Cardiac fibroblast (primary cell): ENCODE data around the gene FKBP7.

Source experiments
- DNase-seq, 2 donors: peaks; one replicate each; pipeline versions ENCODE4 v3.0.0 to v3.0.0-alpha.2; 2010; ENCODE audit warnings: low read depth in 2 of 2
- H3K4me3 ChIP-seq, 2 donors: replicated peaks in 1 of 2; 1 replicate in 1 of 2; 2 replicates in 1 of 2; pipeline ENCODE4 v1.5.1; 2011; ENCODE audit warnings: low read depth in 2 of 2, low read length in 2 of 2, mild to moderate bottlenecking in 2 of 2, moderate library complexity in 1 of 2
- TF ChIP-seq, protein P1 (sequence below): IDR thresholded peaks from one replicate; pipeline ENCODE4 v1.5.1; 2011; ENCODE audit warnings: low read depth, mild to moderate bottlenecking, low read length, inconsistent platforms

FKBP7 gene

GRCh38 chr2:178479758-178480226 is 1.4 kb upstream of the FKBP7 start:
- no peak for DNase-seq
- peak overlapping the region in 1 of 2 donors; percentile 6 for H3K4me3 ChIP-seq
- TF ChIP-seq, protein P1, sequence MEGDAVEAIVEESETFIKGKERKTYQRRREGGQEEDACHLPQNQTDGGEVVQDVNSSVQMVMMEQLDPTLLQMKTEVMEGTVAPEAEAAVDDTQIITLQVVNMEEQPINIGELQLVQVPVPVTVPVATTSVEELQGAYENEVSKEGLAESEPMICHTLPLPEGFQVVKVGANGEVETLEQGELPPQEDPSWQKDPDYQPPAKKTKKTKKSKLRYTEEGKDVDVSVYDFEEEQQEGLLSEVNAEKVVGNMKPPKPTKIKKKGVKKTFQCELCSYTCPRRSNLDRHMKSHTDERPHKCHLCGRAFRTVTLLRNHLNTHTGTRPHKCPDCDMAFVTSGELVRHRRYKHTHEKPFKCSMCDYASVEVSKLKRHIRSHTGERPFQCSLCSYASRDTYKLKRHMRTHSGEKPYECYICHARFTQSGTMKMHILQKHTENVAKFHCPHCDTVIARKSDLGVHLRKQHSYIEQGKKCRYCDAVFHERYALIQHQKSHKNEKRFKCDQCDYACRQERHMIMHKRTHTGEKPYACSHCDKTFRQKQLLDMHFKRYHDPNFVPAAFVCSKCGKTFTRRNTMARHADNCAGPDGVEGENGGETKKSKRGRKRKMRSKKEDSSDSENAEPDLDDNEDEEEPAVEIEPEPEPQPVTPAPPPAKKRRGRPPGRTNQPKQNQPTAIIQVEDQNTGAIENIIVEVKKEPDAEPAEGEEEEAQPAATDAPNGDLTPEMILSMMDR = no peak

DNA sequence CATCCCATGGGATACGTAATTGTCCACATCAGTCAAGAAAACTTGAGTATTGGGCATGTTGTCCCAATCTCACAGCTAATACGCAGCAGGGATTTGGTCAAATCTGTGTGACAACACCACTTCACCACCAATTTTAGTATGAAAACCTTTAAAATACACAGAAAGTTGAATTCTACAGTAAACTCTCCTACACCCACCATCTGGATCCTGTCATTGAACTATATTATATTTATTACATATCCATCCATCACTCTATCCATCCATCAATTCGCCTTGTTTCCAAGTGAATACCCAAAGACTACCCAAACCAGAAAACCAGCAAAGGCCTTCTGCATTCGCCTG is 846 bp upstream of the FKBP7 start:
- no peak for DNase-seq
- TF ChIP-seq, protein P1 = no peak
- peak overlapping the region; percentile 56 to 71 for H3K4me3 ChIP-seq

GRCh38 chr2:178478130-178478438 is 316 bp downstream of the FKBP7 start:
- peak; percentile 23 to 30 for DNase-seq
- H3K4me3 ChIP-seq = peak overlapping the region; percentile 56 to 71
- TF ChIP-seq, protein P1 = no peak

- DNase-seq = peak in 1 of 2 donors; percentile 4
- TF ChIP-seq, protein P1 = no peak
- peak overlapping the region; percentile 56 to 71 for H3K4me3 ChIP-seq
These were observed 814 bp downstream of the FKBP7 start for GRCh38 chr2:178477443-178478129.

DNA sequence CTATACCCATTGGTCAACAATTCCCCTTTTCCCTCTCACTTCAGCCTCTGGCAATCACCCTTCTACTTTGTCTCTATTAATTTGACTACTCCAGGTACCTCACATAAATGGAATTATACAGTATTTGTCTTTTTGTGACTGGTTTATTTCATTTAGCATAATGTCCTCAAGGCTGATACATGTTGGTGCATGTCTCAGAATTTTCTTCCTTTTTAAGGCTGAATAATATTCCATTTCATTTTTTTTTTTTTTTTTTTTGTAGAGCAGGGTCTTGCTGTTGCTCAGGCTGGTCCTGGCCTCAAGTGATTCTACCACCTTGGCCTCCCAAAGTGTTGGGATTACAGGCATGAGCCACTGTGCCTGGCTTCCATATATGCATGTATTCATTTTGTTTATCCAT is 1.9 kb downstream of the FKBP7 start:
- no peak for DNase-seq
- H3K4me3 ChIP-seq = no peak overlapping the region
- TF ChIP-seq, protein P1 = no peak

DNA sequence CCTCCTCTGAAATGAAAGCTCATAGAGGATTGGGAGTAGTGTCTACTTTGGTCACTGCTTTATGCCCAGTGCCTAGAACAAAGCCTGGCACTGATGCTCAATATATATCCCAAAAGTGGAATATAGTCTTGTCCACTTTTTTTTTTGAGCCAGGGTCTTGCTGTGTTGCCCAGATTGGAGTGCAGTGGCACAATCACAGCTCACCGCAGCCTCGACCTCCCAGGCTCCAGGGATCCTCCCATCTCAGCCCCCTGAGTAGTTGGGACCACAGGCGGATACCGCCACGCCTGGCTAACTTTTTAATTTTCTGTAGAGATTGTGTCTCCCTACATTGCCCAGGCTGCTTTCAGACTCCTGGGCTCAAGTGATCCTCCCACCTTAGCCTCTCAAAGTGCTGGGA is 3.8 kb downstream of the FKBP7 start:
- H3K4me3 ChIP-seq = no peak overlapping the region
- no peak for DNase-seq
- TF ChIP-seq, protein P1 = no peak

DNA sequence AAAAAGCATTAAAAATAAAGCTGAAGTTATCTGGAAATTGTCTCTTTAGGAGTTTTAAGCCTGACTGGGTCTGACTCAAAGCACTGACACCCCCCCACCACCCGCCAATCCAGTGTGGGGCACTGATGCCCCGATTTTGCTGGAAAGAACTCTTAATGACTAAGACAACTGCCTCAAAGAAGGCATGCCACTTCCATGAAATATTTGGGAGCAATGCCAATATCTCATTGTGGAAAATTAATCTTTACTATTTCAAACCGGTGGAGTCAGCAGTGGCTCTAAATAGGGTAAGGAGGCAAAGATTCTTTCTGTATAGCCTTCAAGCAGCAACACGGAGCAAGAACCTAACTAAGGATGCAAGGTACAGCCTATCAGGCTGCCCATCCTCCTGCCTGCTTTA is 4.5 kb downstream of the FKBP7 start:
- TF ChIP-seq, protein P1 = no peak
- peak; percentile 26 to 49 for DNase-seq
- H3K4me3 ChIP-seq = no peak overlapping the region
